Neural cell (in vitro differentiated cells): ENCODE data around the gene LCLAT1.

ENCODE experiments used
- CTCF ChIP-seq: fragments of 450-650 bp; IDR thresholded peaks from 2 replicates; pipeline ENCODE4 v1.5.1; 2014; ENCODE audit warnings: antibody characterized with exemption, mild to moderate bottlenecking, moderate library complexity; ENCODE audit not compliant: poor library complexity, severe bottlenecking
- POLR2AphosphoS5 ChIP-seq: IDR thresholded peaks from 2 replicates; pipeline ENCODE4 v1.6.1; 2012
- REST ChIP-seq: IDR thresholded peaks from 2 replicates; pipeline ENCODE4 v1.6.1; 2012; ENCODE audit warnings: borderline replicate concordance

GRCh38 chr2:30439296-30439695 lies 7.8 kb upstream of the LCLAT1 start:
- TF ChIP-seq REST (no peak), CTCF (no peak), POLR2AphosphoS5 (no peak)
